IMR-90 (cell line): Measurements from ENCODE around the gene ZNF221. TPM values are rescaled to one million over a fixed set of nuclear protein-coding genes. Genes with fewer than 3 reads are reported as not detected.

Experiments used
- ATAC-seq: fragments of 200-7000 bp; cut with Tn5 transposase; 2 replicates; pipeline ENCODE4 v1.9.1; 2020; ENCODE audit warnings: low read depth, mild to moderate bottlenecking, moderate library complexity
- BruUV-seq: library from RNA; stranded (reverse); fragments of 400-500 nt; replicated peaks from 2 replicates; lab custom pipeline; 2021; lab: Mats Ljungman, UMichigan
- CTCF ChIA-PET: fragments of 300-600 bp; formaldehyde crosslinking; extraction: SDS; loops from one replicate; lab custom pipeline; 2021; ENCODE audit warnings: antibody characterized with exemption; lab: Yijun Ruan, JAX
- POLR2A ChIA-PET: fragments of 300-600 bp; sonication (Branson Sonifier 250); formaldehyde crosslinking; loops from one replicate; lab custom pipeline; 2022; ENCODE audit warnings: antibody characterized with exemption; ENCODE audit not compliant: unreplicated experiment; lab: Charles Lee
- DNase-seq: peaks from one replicate; pipeline ENCODE4 v3.0.0; 2013
- H2AFZ ChIP-seq: replicated peaks from 2 replicates; pipeline ENCODE3; 2013; ENCODE audit warnings: low read length, mild to moderate bottlenecking; ENCODE audit not compliant: poor library complexity
- H2AK5ac ChIP-seq: 2 replicates; pipeline ENCODE4 v1.6.1; 2013; ENCODE audit warnings: low read depth, low read length, inconsistent platforms
- H2AK9ac ChIP-seq: replicated peaks from 2 replicates; pipeline ENCODE3; 2013; ENCODE audit warnings: mild to moderate bottlenecking, low read depth, low read length, moderate library complexity; ENCODE audit not compliant: poor library complexity
- H2BK120ac ChIP-seq: 2 replicates; pipeline ENCODE4 v1.6.1; 2013; ENCODE audit warnings: low read depth, low read length, inconsistent platforms
- H2BK15ac ChIP-seq: 3 replicates; pipeline ENCODE4 v1.6.1; 2013; ENCODE audit warnings: low read depth, low read length, inconsistent platforms
- H2BK20ac ChIP-seq: 2 replicates; pipeline ENCODE4 v1.6.1; 2013; ENCODE audit warnings: low read depth, mild to moderate bottlenecking, inconsistent platforms, low read length, moderate library complexity
- H2BK5ac ChIP-seq: 2 replicates; pipeline ENCODE4 v1.6.1; 2013; ENCODE audit warnings: mild to moderate bottlenecking, low read depth, low read length, inconsistent platforms; ENCODE audit not compliant: poor library complexity, severe bottlenecking
- H3K14ac ChIP-seq: replicated peaks from 2 replicates; pipeline ENCODE4 v1.6.1; 2013; ENCODE audit warnings: low read depth, low read length, inconsistent platforms
- H3K18ac ChIP-seq: 2 replicates; pipeline ENCODE4 v1.6.1; 2013; ENCODE audit warnings: low read depth, low read length, control low read depth
- H3K23ac ChIP-seq: 2 replicates; pipeline ENCODE4 v1.6.1; 2013; ENCODE audit warnings: low read depth, low read length, inconsistent platforms
- H3K27ac ChIP-seq: 2 replicates; pipeline ENCODE4 v1.5.1; 2013; ENCODE audit warnings: mild to moderate bottlenecking, control low read depth, low read length; ENCODE audit not compliant: insufficient read depth
- H3K27me3 ChIP-seq: 2 replicates; pipeline ENCODE4 v1.6.1; 2013; ENCODE audit warnings: low read length; ENCODE audit not compliant: control insufficient read depth, insufficient read depth
- H3K36me3 ChIP-seq: 2 replicates; pipeline ENCODE4 v1.6.1; 2013; ENCODE audit warnings: low read length, mixed read lengths; ENCODE audit not compliant: control insufficient read depth, insufficient read depth
- H3K4ac ChIP-seq: 2 replicates; pipeline ENCODE4 v1.6.1; 2013; ENCODE audit warnings: low read depth, low read length, inconsistent platforms
- H3K4me1 ChIP-seq: 2 replicates; pipeline ENCODE4 v1.6.1; 2013; ENCODE audit warnings: low read length, mixed read lengths; ENCODE audit not compliant: control insufficient read depth, insufficient read depth
- H3K4me2 ChIP-seq: 2 replicates; pipeline ENCODE4 v1.6.1; 2013; ENCODE audit warnings: low read depth, mild to moderate bottlenecking, control low read depth, low read length, moderate library complexity
- H3K4me3 ChIP-seq: 2 replicates; pipeline ENCODE4 v1.5.1; 2013; ENCODE audit warnings: low read depth, mild to moderate bottlenecking, control low read depth, low read length, moderate library complexity; ENCODE audit not compliant: insufficient read depth
- H3K56ac ChIP-seq: 2 replicates; pipeline ENCODE4 v1.6.1; 2013; ENCODE audit warnings: low read length, inconsistent platforms; ENCODE audit not compliant: insufficient read depth; ENCODE audit errors: extremely low read depth
- H3K79me1 ChIP-seq, 2 experiments: 2 replicates each; pipeline ENCODE4 v1.6.1; 2013; ENCODE audit warnings: low read length in 2 of 2, inconsistent platforms in 1 of 2, low read depth in 1 of 2
- H3K9ac ChIP-seq: 2 replicates; pipeline ENCODE4 v1.6.1; 2013; ENCODE audit warnings: low read depth, low read length, control low read depth
- H3K9me1 ChIP-seq: 2 replicates; pipeline ENCODE4 v1.6.1; 2013; ENCODE audit warnings: low read length, inconsistent platforms; ENCODE audit not compliant: insufficient read depth
- H3K9me3 ChIP-seq: 2 replicates; pipeline ENCODE4 v1.6.1; 2013; ENCODE audit warnings: low read length; ENCODE audit not compliant: control insufficient read depth, insufficient read depth
- H4K20me1 ChIP-seq: 2 replicates; pipeline ENCODE4 v1.6.1; 2013; ENCODE audit warnings: low read length, inconsistent platforms; ENCODE audit not compliant: insufficient read depth
- H4K5ac ChIP-seq: 2 replicates; pipeline ENCODE4 v1.6.1; 2013; ENCODE audit warnings: mild to moderate bottlenecking, low read depth, low read length, control low read depth
- H4K8ac ChIP-seq, 2 experiments: 2 replicates each; pipeline ENCODE4 v1.6.1; 2013; ENCODE audit warnings: low read depth in 2 of 2, low read length in 2 of 2, control low read depth in 1 of 2, inconsistent platforms in 1 of 2
- H4K91ac ChIP-seq: 2 replicates; pipeline ENCODE4 v1.6.1; 2013; ENCODE audit warnings: low read depth, low read length, inconsistent platforms; ENCODE audit not compliant: insufficient read depth
- BHLHE40 ChIP-seq: fragments of 150-350 bp; IDR thresholded peaks from 2 replicates; pipeline ENCODE4 v1.6.1; 2016; ENCODE audit warnings: mild to moderate bottlenecking, low read depth, low read length
- CEBPB ChIP-seq: IDR thresholded peaks from 2 replicates; pipeline ENCODE4 v1.6.1; 2012; ENCODE audit warnings: low read depth, low read length, improper control_type of control experiment
- CHD1 ChIP-seq: IDR thresholded peaks from 2 replicates; pipeline ENCODE4 v1.6.1; 2012; ENCODE audit warnings: low read depth, low read length, improper control_type of control experiment
- FOS ChIP-seq: fragments of 150-350 bp; IDR thresholded peaks from 2 replicates; pipeline ENCODE4 v1.6.1; 2016; ENCODE audit warnings: low read depth, low read length
- MAFK ChIP-seq: IDR thresholded peaks from 2 replicates; pipeline ENCODE4 v1.6.1; 2012; ENCODE audit warnings: low read depth, low read length, improper control_type of control experiment
- MAZ ChIP-seq: IDR thresholded peaks from 2 replicates; pipeline ENCODE4 v1.6.1; 2012; ENCODE audit warnings: low read depth, mild to moderate bottlenecking, low read length, improper control_type of control experiment, moderate library complexity, borderline replicate concordance
- MXI1 ChIP-seq: IDR thresholded peaks from 2 replicates; pipeline ENCODE4 v1.6.1; 2012; ENCODE audit warnings: low read depth, mild to moderate bottlenecking, low read length, moderate library complexity, borderline replicate concordance
- NFE2L2 ChIP-seq: fragments of 150-350 bp; IDR thresholded peaks from 2 replicates; pipeline ENCODE4 v1.6.1; 2016; ENCODE audit warnings: low read depth, mild to moderate bottlenecking, low read length
- POLR2A ChIP-seq: IDR thresholded peaks from 2 replicates; pipeline ENCODE4 v1.6.1; 2012; ENCODE audit warnings: mild to moderate bottlenecking, low read depth, low read length
- RAD21 ChIP-seq: IDR thresholded peaks from 2 replicates; pipeline ENCODE4 v1.6.1; 2012; ENCODE audit warnings: low read length, improper control_type of control experiment
- RCOR1 ChIP-seq: IDR thresholded peaks from 2 replicates; pipeline ENCODE4 v1.6.1; 2012; ENCODE audit warnings: mild to moderate bottlenecking, low read length, improper control_type of control experiment; ENCODE audit not compliant: insufficient replicate concordance
- RFX5 ChIP-seq: IDR thresholded peaks from 2 replicates; pipeline ENCODE4 v1.8.0; 2012; ENCODE audit warnings: low read depth, mild to moderate bottlenecking, low read length, moderate library complexity
- SMC3 ChIP-seq: fragments of 150-350 bp; IDR thresholded peaks from 2 replicates; pipeline ENCODE4 v1.6.1; 2016; ENCODE audit warnings: low read depth, mild to moderate bottlenecking, antibody characterized with exemption, low read length, moderate library complexity
- WGBS, 2 experiments: methylation state at CpG; one replicate each; pipeline versions ENCODE4 v1.1.5 to v1.1.7; 2013; ENCODE audit warnings: missing lambda C conversion rate in 2 of 2; ENCODE audit not compliant: insufficient read length in 1 of 2; ENCODE audit errors: extremely low coverage in 2 of 2; 5-methylcytosine and 5-hydroxymethylcytosine counted together
- dilution Hi-C: fragments of 300-500 bp; cut with HindIII; formaldehyde crosslinking; loops from one replicate; pipeline ENCODE4 v1.14.3; 2018; ENCODE audit warnings: low sequenced_read_pairs; ENCODE audit not compliant: unreplicated experiment
- in situ Hi-C: fragments of 300-500 bp; cut with MboI; formaldehyde crosslinking; loops from 3 replicates; pipeline ENCODE4 v1.14.3; 2019; ENCODE audit warnings: low sequenced_read_pairs, inconsistent platforms, mixed read lengths
- intact Hi-C: fragments of 100-400 bp; cut with micrococcal nuclease; formaldehyde crosslinking; loops from 2 replicates; pipeline ENCODE4 v1.10.0; 2022
- polyA plus RNA-seq, 3 experiments: library from polyadenylated mRNA; depleted of rRNA; stranded (reverse); fragments of >200 nt; gene quantifications; 2 replicates each; pipeline ENCODE4 v1.2.3, GENCODE V29; 2012; ENCODE audit warnings: low replicate concordance in 1 of 3
- total RNA-seq: library from RNA; depleted of rRNA; stranded (reverse); fragments of >200 nt; gene quantifications from 2 replicates; pipeline ENCODE4 v1.2.3, GENCODE V29; 2012
- TF ChIP-seq, protein P1 (sequence below): fragments of 150-350 bp; IDR thresholded peaks from 2 replicates; pipeline ENCODE4 v1.6.1; 2017; ENCODE audit warnings: mild to moderate bottlenecking, antibody characterized with exemption, low read length, low read depth
- TF ChIP-seq, protein P2 (sequence below): conservative IDR thresholded peaks from 2 replicates; pipeline ENCODE4 v1.5.1; 2012; ENCODE audit warnings: mild to moderate bottlenecking, low read depth, low read length, improper control_type of control experiment
- TF ChIP-seq, protein P3 (sequence below): fragments of 150-350 bp; IDR thresholded peaks from 2 replicates; pipeline ENCODE4 v1.6.1; 2016; ENCODE audit warnings: low read depth, mild to moderate bottlenecking, low read length, moderate library complexity, borderline replicate concordance

Gene ZNF221
- total and polyA plus RNA-seq, 2 of the 4 experiments (the other 2 are of a cell fraction): 1.0 to 10.6 TPM

DNA sequence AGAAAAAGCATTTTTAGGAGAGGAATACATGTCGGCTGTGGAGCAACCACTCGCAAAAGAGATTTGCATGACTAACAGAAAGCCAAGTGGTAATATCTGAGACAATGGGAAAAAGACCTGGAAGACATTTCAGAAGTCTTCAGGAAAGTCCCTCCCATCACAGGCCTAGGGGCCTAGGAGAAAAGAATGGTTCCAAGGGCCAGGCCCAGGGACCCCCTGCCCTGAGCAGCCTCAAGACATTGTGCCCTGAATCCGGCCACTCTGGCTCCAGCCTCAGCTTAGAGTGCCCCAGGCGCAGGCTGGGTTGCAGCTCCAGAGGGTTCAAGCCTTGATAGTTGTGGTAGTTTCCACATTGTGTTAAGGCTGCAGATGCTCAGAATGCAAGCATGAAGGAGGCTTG lies 9.4 kb downstream of the ZNF221 start:
- no peak overlapping the region for H4K8ac ChIP-seq
- no peak for TF ChIP-seq SMC3
- TF ChIP-seq, protein P1, sequence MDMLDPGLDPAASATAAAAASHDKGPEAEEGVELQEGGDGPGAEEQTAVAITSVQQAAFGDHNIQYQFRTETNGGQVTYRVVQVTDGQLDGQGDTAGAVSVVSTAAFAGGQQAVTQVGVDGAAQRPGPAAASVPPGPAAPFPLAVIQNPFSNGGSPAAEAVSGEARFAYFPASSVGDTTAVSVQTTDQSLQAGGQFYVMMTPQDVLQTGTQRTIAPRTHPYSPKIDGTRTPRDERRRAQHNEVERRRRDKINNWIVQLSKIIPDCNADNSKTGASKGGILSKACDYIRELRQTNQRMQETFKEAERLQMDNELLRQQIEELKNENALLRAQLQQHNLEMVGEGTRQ: no peak
- TF ChIP-seq RCOR1: no peak
- TF ChIP-seq RFX5: no peak
- TF ChIP-seq FOS: no peak
- no peak for TF ChIP-seq CHD1
- no peak for TF ChIP-seq RAD21
- no peak for TF ChIP-seq POLR2A
- no peak for TF ChIP-seq BHLHE40
- no peak for TF ChIP-seq MAZ
- TF ChIP-seq MAFK: no peak
- TF ChIP-seq, protein P2, sequence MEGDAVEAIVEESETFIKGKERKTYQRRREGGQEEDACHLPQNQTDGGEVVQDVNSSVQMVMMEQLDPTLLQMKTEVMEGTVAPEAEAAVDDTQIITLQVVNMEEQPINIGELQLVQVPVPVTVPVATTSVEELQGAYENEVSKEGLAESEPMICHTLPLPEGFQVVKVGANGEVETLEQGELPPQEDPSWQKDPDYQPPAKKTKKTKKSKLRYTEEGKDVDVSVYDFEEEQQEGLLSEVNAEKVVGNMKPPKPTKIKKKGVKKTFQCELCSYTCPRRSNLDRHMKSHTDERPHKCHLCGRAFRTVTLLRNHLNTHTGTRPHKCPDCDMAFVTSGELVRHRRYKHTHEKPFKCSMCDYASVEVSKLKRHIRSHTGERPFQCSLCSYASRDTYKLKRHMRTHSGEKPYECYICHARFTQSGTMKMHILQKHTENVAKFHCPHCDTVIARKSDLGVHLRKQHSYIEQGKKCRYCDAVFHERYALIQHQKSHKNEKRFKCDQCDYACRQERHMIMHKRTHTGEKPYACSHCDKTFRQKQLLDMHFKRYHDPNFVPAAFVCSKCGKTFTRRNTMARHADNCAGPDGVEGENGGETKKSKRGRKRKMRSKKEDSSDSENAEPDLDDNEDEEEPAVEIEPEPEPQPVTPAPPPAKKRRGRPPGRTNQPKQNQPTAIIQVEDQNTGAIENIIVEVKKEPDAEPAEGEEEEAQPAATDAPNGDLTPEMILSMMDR: no peak
- TF ChIP-seq MXI1: no peak
- no peak for TF ChIP-seq NFE2L2
- TF ChIP-seq, protein P3, sequence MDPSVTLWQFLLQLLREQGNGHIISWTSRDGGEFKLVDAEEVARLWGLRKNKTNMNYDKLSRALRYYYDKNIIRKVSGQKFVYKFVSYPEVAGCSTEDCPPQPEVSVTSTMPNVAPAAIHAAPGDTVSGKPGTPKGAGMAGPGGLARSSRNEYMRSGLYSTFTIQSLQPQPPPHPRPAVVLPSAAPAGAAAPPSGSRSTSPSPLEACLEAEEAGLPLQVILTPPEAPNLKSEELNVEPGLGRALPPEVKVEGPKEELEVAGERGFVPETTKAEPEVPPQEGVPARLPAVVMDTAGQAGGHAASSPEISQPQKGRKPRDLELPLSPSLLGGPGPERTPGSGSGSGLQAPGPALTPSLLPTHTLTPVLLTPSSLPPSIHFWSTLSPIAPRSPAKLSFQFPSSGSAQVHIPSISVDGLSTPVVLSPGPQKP: no peak
- TF ChIP-seq CEBPB: no peak
- intact Hi-C loops (no loop called here), in situ Hi-C loops (no loop called here), dilution Hi-C loops (no loop called here)
- no peak overlapping the region for H2BK5ac ChIP-seq
- H4K91ac ChIP-seq: no peak overlapping the region
- H2AK5ac ChIP-seq: no peak overlapping the region
- no peak overlapping the region for H3K14ac ChIP-seq
- H3K23ac ChIP-seq: no peak overlapping the region
- no peak overlapping the region for H2BK20ac ChIP-seq
- H3K79me1 ChIP-seq: peaks cover 10 to 17% of the 10 kb centered on the region in 2 experiments; a peak in 2 of 4 replicates
- 100% methylated on average over 2 of the region's 4 CpGs; no CpG with 5 or more reads in 1 of the 2 experiments for WGBS, 2 experiments
- H3K4me2 ChIP-seq: no peak overlapping the region
- no peak overlapping the region for H3K9ac ChIP-seq
- DNase-seq (no peak), ATAC-seq (no peak)
- ChIA-PET CTCF (no interaction called here), POLR2A (no interaction called here)
- no peaks in the 10 kb centered on the region for H3K9me1 ChIP-seq
- H2AK9ac ChIP-seq: no peak overlapping the region
- H2AFZ ChIP-seq: no peak overlapping the region
- H3K4me3 ChIP-seq: no peak overlapping the region
- H3K4ac ChIP-seq: no peak overlapping the region
- no peak overlapping the region for H4K5ac ChIP-seq
- peaks cover 2% of the 10 kb centered on the region; the same call in 1 of the 2 replicates for H3K4me1 ChIP-seq
- H2BK15ac ChIP-seq: no peak overlapping the region
- H3K18ac ChIP-seq: no peak overlapping the region
- H3K27me3 ChIP-seq: no peaks in the 10 kb centered on the region
- H3K9me3 ChIP-seq: peaks cover 49% of the 10 kb centered on the region
- BruUV-seq: no TSS peak
- no peak overlapping the region for H3K56ac ChIP-seq
- H4K20me1 ChIP-seq: no peaks in the 10 kb centered on the region
- H3K36me3 ChIP-seq: peaks cover 17% of the 10 kb centered on the region
- no peak overlapping the region for H2BK120ac ChIP-seq
- H3K27ac ChIP-seq: no peak overlapping the region
